K562 (cell line): Measurements from ENCODE around the gene COQ6. TPM values are rescaled to one million over a fixed set of nuclear protein-coding genes. Genes with fewer than 3 reads are reported as not detected.

Experiments
- ATAC-seq: fragments of 200-7000 bp; cut with Tn5 transposase; 3 replicates; pipeline ENCODE4 v1.9.1; 2020; ENCODE audit warnings: moderate library complexity
- BruUV-seq: library from RNA; stranded (reverse); fragments of 400-500 nt; replicated peaks from 2 replicates; lab custom pipeline; 2021; lab: Mats Ljungman, UMichigan
- CTCF ChIA-PET: fragments of 300-600 bp; formaldehyde crosslinking; extraction: SDS; loops from one replicate; lab custom pipeline; 2021; ENCODE audit warnings: low intra/inter-chr PET ratio; lab: Yijun Ruan, JAX
- POLR2A ChIA-PET: fragments of 300-600, 350-650 bp; sonication (Branson Sonifier 250); formaldehyde crosslinking; extraction: SDS; loops from one replicate; lab custom pipeline; 2021; ENCODE audit warnings: antibody characterized with exemption, inconsistent platforms; lab: Yijun Ruan, JAX
- DNase-seq, 4 experiments: peaks; one replicate each; pipeline versions ENCODE4 v3.0.0 to v3.0.0-alpha.2; 2011 to 2018; ENCODE audit warnings: low spot score in 3 of 4, mixed read lengths in 3 of 4; ENCODE audit errors: extremely low read depth in 1 of 4
- FAIRE-seq: peaks from 2 replicates; lab custom pipeline; 2011; peaks lifted over from hg19 to GRCh38; lab: Jason Lieb, UNC
- H2AFZ ChIP-seq: 2 replicates; pipeline ENCODE4 v1.6.0; 2011; ENCODE audit warnings: low read depth, low read length, control low read depth, inconsistent platforms
- H3K27ac ChIP-seq: fragments of 200-600 bp; 3 replicates; pipeline ENCODE4 v1.8.0; 2011; ENCODE audit warnings: low read depth, mild to moderate bottlenecking, control low read depth, inconsistent platforms, low read length, moderate library complexity, mixed read lengths; ENCODE audit errors: extremely low read depth
- H3K27me3 ChIP-seq, 2 experiments: fragments of 300-600 bp in 1 of 2; 2 replicates in 1 of 2; 3 replicates in 1 of 2; pipeline versions ENCODE4 v1.6.0 to v1.8.0; 2011; ENCODE audit warnings: inconsistent platforms in 2 of 2, low read length in 2 of 2, mild to moderate bottlenecking in 1 of 2, mixed read lengths in 1 of 2, moderate library complexity in 1 of 2; ENCODE audit not compliant: control insufficient read depth in 2 of 2, insufficient read depth in 2 of 2
- H3K36me3 ChIP-seq: fragments of 300-600 bp; 3 replicates; pipeline ENCODE4 v1.8.0; 2011; ENCODE audit warnings: mild to moderate bottlenecking, low read length, inconsistent platforms; ENCODE audit not compliant: control insufficient read depth, insufficient read depth
- H3K4me1 ChIP-seq, 2 experiments: fragments of 200-600 bp in 1 of 2; replicated peaks in 1 of 2; 2 replicates in 1 of 2; 3 replicates in 1 of 2; pipeline versions ENCODE4 v1.5.1 to v1.8.0; 2011; ENCODE audit warnings: inconsistent platforms in 2 of 2, low read length in 2 of 2, mild to moderate bottlenecking in 1 of 2, mixed read lengths in 1 of 2, moderate library complexity in 1 of 2; ENCODE audit not compliant: control insufficient read depth in 2 of 2, insufficient read depth in 2 of 2
- H3K4me2 ChIP-seq: 2 replicates; pipeline ENCODE4 v1.6.1; 2011; ENCODE audit warnings: low read length, control low read depth, inconsistent platforms, mixed read lengths; ENCODE audit not compliant: insufficient read depth
- H3K4me3 ChIP-seq: fragments of 200-600 bp; sonication (generic), shearing (Covaris generic); 2 replicates; pipeline ENCODE4 v1.5.1; 2016; ENCODE audit warnings: control low read depth, inconsistent platforms
- H3K79me2 ChIP-seq: fragments of 200-600 bp; 3 replicates; pipeline ENCODE4 v1.8.0; 2011; ENCODE audit warnings: low read length, inconsistent platforms; ENCODE audit not compliant: control insufficient read depth, insufficient read depth
- H3K9ac ChIP-seq, 2 experiments: 2 replicates each; pipeline versions ENCODE4 v1.6.0 to v1.6.1; 2011; ENCODE audit warnings: low read depth in 2 of 2, low read length in 2 of 2, control low read depth in 1 of 2, inconsistent platforms in 1 of 2, mild to moderate bottlenecking in 1 of 2, mixed read lengths in 1 of 2; ENCODE audit not compliant: insufficient read depth in 1 of 2
- H3K9me1 ChIP-seq: one replicate; pipeline ENCODE4 v1.6.0; 2011; ENCODE audit warnings: inconsistent platforms, mild to moderate bottlenecking, low read length, moderate library complexity; ENCODE audit not compliant: control insufficient read depth, insufficient read depth
- H3K9me3 ChIP-seq: replicated peaks from 2 replicates; pipeline ENCODE4 v1.5.1; 2011; ENCODE audit warnings: low read depth, low read length, inconsistent platforms; ENCODE audit not compliant: control insufficient read depth, insufficient read depth
- H4K20me1 ChIP-seq: replicated peaks from 2 replicates; pipeline ENCODE4 v1.6.1; 2011; ENCODE audit warnings: low read length, inconsistent platforms, mixed read lengths; ENCODE audit not compliant: control insufficient read depth, insufficient read depth
- KAT7 ChIP-seq: sonication (generic); formaldehyde crosslinking; IDR thresholded peaks from 2 replicates; pipeline ENCODE4 v1.8.0; 2022; ENCODE audit warnings: missing genetic modification reagents, mild to moderate bottlenecking, borderline replicate concordance
- KAT8 ChIP-seq: fragments of 450-650 bp; IDR thresholded peaks from 2 replicates; pipeline ENCODE4 v1.6.1; 2016; ENCODE audit warnings: low read depth, mild to moderate bottlenecking
- NFIC ChIP-seq: fragments of 450-650 bp; IDR thresholded peaks from 2 replicates; pipeline ENCODE4 v1.6.1; 2017; ENCODE audit warnings: mild to moderate bottlenecking, inconsistent platforms
- SIN3A ChIP-seq, 2 experiments: fragments of 150-350 bp in 1 of 2; IDR thresholded peaks; 2 replicates each; pipeline ENCODE4 v1.6.1; 2011 to 2016; ENCODE audit warnings: borderline replicate concordance in 2 of 2, low read depth in 2 of 2, low read length in 2 of 2, mild to moderate bottlenecking in 2 of 2, moderate library complexity in 2 of 2; ENCODE audit not compliant: control insufficient read depth in 1 of 2
- ZNF146 ChIP-seq: IDR thresholded peaks from one replicate; pipeline ENCODE4 v1.6.1; 2018; ENCODE audit warnings: missing compliant biosample characterization; ENCODE audit not compliant: unreplicated experiment
- ZNF586 ChIP-seq: fragments of 450-650 bp; formaldehyde crosslinking; conservative IDR thresholded peaks from 2 replicates; pipeline ENCODE4 v1.4.0; 2020; ENCODE audit warnings: mild to moderate bottlenecking, moderate library complexity
- WGBS: fragments of 100-300 bp; shearing (Covaris generic); methylation state at CpG from one replicate; pipeline ENCODE4 v1.1.6; 2016; ENCODE audit warnings: low coverage, mixed read lengths; ENCODE audit not compliant: insufficient coverage; ENCODE audit errors: missing lambda C conversion rate; 5-methylcytosine and 5-hydroxymethylcytosine counted together
- in situ Hi-C: fragments of 300-500 bp; cut with MboI; formaldehyde crosslinking; loops from 4 replicates; pipeline ENCODE4 v1.15.0; 2018; ENCODE audit warnings: inconsistent platforms, mixed read lengths
- intact Hi-C: fragments of 100-400 bp; cut with micrococcal nuclease; formaldehyde crosslinking; loops from 2 replicates; pipeline ENCODE4 v1.14.2; 2022
- polyA plus RNA-seq, 8 experiments: library from polyadenylated mRNA; depleted of rRNA in 4 of 8; stranded (reverse) in 5 of 8; unstranded in 3 of 8; fragments of >200 nt; fragmentation: Nextera tagmentation in 2 of 8; fragmentation: Illumina TruSeq in 1 of 8; extraction: Ambion mirVana in 2 of 8; extraction: Trizol in 1 of 8; gene quantifications; 2 replicates each; pipeline versions ENCODE4 v1.2.1 to v1.2.3, GENCODE V29; 2011 to 2014; ENCODE audit warnings: inconsistent platforms in 1 of 8, missing spikeins in 1 of 8
- total RNA-seq, 7 experiments: library from RNA; depleted of rRNA in 6 of 7; stranded (reverse); fragments of >200 nt in 6 of 7; fragmentation: Illumina TruSeq in 2 of 7; extraction: Trizol in 2 of 7; gene quantifications; 2 replicates each; pipeline versions ENCODE4 v1.2.1 to v1.2.3, GENCODE V29; 2011 to 2021; ENCODE audit warnings: low replicate concordance in 1 of 7

The COQ6 gene
- total and polyA plus RNA-seq, 9 of the 15 experiments (the other 6 are each of a cell fraction or from before 2014, with no cell fraction given): 4.3 to 29.0 (median 11.7) TPM

DNA sequence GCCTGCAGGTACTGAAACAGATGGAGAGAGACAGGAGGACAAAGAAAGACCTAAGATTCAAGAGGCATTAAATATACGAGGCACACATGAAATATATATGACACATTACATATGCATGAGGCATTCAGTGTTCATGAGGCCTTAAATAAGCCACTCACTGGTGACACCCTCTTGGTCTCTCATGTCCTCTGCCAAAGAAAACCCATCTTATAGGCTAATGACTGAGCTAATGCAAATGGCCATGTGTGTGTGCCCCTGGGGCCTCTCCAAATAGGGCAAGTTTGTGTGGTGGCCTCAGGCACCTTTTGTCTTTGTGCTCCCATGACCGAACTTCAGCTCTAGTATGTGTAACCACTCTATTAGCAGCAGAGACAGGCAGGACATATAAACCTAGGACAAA is 18.8 kb downstream of the COQ6 start:
- FAIRE-seq (no peak), DNase-seq (no peak), ATAC-seq (no peak)
- in situ Hi-C loops: no loop called here
- no peak overlapping the region for H3K4me3 ChIP-seq
- H3K4me1 ChIP-seq: no peaks in the 10 kb centered on the region; a peak in 2 of 5 replicates
- no TSS peak for BruUV-seq
- no peaks in the 10 kb centered on the region for H3K27me3 ChIP-seq
- CTCF ChIA-PET: no interaction called here
- intact Hi-C loops: no loop called here
- POLR2A ChIA-PET: no interaction called here
- no peaks in the 10 kb centered on the region for H3K9me3 ChIP-seq
- 87% methylated on average over 2 of the region's 2 CpGs for WGBS
- H3K9me1 ChIP-seq: no peaks in the 10 kb centered on the region
- no peak overlapping the region for H3K4me2 ChIP-seq
- TF ChIP-seq ZNF146 (CRISPR knock-in tag) (no peak), SIN3A (IDR thresholded peaks at IDR 0.05; ENCODE audit: borderline replicate concordance in 2 of 2, control insufficient read depth in 1 of 2, low read depth in 2 of 2, low read length in 2 of 2) (no peak), ZNF586 (CRISPR knock-in tag) (no peak)
- H4K20me1 ChIP-seq: no peaks in the 10 kb centered on the region
- H3K36me3 ChIP-seq: peaks cover 52% of the 10 kb centered on the region; the same call in 2 of the 3 replicates
- H3K27ac ChIP-seq: no peak overlapping the region
- no peaks in the 10 kb centered on the region for H3K79me2 ChIP-seq
- no peak overlapping the region for H2AFZ ChIP-seq
- no peak overlapping the region for H3K9ac ChIP-seq

DNA sequence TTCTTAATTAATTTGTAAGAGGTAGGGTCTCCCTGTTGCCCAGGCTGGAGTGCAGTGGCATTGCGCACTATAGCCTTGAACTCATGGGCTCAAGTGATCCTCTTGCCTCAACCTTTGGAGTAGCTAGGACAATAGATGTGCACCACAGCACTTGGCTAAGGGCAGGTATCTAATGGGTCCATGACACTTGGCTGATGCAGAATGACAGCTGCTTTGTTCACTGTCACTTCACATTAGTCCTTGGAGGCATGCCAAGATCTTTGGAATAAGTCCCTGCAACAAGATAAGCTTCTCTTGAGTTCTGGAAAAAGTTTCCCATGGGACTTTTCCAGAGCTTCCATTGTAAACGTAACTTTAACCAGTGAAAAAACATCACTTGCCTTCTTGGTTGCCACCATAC is 23.4 kb downstream of the COQ6 start:
- DNase-seq: peak in 1 of 4 experiments; percentile 17
- in situ Hi-C loops: no loop called here

More for the DNA sequence above, 23.4 kb downstream of the COQ6 start:
- no peak overlapping the region for H3K4me2 ChIP-seq
- no peak overlapping the region for H2AFZ ChIP-seq
- CTCF ChIA-PET: no interaction called here
- H4K20me1 ChIP-seq: no peaks in the 10 kb centered on the region
- TF ChIP-seq KAT8: no peak
- peak; percentile 49 for TF ChIP-seq NFIC
- TF ChIP-seq KAT7 (CRISPR knock-in tag): no peak
- no TSS peak for BruUV-seq
- FAIRE-seq (peak; percentile 56), ATAC-seq (no peak)
- H3K27me3 ChIP-seq: no peaks in the 10 kb centered on the region
- intact Hi-C loops: no loop called here
- H3K9ac ChIP-seq: no peak overlapping the region
- H3K9me3 ChIP-seq: no peaks in the 10 kb centered on the region
- no peaks in the 10 kb centered on the region; a peak in 2 of 5 replicates for H3K4me1 ChIP-seq
- POLR2A ChIA-PET: no interaction called here
- no peak overlapping the region for H3K4me3 ChIP-seq
- peaks cover 31% of the 10 kb centered on the region; the same call in 1 of the 3 replicates for H3K36me3 ChIP-seq
- 64% methylated on average over 2 of the region's 2 CpGs for WGBS
- H3K27ac ChIP-seq: no peak overlapping the region
- H3K9me1 ChIP-seq: no peaks in the 10 kb centered on the region
- H3K79me2 ChIP-seq: no peaks in the 10 kb centered on the region
